ENCODE measurements around the gene SLC7A7.

The SLC7A7 gene

DNA sequence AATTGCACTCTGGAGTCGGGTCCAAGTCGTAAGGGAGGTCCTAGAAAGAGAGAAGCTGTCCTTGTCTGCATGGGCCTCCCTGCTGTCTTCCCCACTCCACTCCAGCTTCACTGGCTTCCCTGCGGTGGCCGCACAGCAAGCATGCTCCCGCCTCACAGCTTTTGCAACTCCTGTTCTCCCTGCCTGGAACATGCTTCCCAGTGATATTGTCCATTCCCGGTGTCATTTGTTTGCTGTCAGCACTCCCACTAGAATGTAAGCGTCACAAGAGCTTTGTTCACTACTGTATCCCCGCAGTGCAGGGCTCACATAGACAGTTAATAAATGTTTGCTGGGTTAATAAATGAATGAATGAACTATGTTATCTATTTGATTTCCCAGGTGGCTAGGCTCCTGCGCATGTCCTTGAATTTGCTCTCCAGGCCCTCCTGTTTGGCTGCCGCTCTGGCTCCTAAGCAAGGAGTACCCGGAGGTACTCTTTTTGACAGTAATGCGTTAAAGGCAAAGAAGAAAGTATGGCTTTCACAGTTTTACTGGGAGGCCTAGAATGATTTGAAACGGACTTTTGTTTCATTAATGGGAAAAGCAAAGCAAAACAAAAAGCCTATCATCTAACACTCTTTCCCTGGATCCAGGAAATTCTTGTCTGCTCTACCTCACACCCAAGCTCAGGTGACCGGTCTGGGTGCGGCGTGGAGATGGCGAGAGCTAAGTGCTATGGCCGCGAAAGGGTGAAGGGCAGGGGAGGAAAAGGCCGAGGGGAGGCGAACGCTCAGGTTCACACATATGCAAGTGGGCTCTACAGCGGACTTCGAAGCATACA lies 6.2 kb upstream of the SLC7A7 start (continued):
- TF ChIP-seq, protein P1, sequence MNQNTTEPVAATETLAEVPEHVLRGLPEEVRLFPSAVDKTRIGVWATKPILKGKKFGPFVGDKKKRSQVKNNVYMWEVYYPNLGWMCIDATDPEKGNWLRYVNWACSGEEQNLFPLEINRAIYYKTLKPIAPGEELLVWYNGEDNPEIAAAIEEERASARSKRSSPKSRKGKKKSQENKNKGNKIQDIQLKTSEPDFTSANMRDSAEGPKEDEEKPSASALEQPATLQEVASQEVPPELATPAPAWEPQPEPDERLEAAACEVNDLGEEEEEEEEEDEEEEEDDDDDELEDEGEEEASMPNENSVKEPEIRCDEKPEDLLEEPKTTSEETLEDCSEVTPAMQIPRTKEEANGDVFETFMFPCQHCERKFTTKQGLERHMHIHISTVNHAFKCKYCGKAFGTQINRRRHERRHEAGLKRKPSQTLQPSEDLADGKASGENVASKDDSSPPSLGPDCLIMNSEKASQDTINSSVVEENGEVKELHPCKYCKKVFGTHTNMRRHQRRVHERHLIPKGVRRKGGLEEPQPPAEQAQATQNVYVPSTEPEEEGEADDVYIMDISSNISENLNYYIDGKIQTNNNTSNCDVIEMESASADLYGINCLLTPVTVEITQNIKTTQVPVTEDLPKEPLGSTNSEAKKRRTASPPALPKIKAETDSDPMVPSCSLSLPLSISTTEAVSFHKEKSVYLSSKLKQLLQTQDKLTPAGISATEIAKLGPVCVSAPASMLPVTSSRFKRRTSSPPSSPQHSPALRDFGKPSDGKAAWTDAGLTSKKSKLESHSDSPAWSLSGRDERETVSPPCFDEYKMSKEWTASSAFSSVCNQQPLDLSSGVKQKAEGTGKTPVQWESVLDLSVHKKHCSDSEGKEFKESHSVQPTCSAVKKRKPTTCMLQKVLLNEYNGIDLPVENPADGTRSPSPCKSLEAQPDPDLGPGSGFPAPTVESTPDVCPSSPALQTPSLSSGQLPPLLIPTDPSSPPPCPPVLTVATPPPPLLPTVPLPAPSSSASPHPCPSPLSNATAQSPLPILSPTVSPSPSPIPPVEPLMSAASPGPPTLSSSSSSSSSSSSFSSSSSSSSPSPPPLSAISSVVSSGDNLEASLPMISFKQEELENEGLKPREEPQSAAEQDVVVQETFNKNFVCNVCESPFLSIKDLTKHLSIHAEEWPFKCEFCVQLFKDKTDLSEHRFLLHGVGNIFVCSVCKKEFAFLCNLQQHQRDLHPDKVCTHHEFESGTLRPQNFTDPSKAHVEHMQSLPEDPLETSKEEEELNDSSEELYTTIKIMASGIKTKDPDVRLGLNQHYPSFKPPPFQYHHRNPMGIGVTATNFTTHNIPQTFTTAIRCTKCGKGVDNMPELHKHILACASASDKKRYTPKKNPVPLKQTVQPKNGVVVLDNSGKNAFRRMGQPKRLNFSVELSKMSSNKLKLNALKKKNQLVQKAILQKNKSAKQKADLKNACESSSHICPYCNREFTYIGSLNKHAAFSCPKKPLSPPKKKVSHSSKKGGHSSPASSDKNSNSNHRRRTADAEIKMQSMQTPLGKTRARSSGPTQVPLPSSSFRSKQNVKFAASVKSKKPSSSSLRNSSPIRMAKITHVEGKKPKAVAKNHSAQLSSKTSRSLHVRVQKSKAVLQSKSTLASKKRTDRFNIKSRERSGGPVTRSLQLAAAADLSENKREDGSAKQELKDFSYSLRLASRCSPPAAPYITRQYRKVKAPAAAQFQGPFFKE (tag by site-specific recombination; IDR thresholded peaks at IDR 0.05; ENCODE audit: borderline replicate concordance): no peak
- TF ChIP-seq, protein P2, sequence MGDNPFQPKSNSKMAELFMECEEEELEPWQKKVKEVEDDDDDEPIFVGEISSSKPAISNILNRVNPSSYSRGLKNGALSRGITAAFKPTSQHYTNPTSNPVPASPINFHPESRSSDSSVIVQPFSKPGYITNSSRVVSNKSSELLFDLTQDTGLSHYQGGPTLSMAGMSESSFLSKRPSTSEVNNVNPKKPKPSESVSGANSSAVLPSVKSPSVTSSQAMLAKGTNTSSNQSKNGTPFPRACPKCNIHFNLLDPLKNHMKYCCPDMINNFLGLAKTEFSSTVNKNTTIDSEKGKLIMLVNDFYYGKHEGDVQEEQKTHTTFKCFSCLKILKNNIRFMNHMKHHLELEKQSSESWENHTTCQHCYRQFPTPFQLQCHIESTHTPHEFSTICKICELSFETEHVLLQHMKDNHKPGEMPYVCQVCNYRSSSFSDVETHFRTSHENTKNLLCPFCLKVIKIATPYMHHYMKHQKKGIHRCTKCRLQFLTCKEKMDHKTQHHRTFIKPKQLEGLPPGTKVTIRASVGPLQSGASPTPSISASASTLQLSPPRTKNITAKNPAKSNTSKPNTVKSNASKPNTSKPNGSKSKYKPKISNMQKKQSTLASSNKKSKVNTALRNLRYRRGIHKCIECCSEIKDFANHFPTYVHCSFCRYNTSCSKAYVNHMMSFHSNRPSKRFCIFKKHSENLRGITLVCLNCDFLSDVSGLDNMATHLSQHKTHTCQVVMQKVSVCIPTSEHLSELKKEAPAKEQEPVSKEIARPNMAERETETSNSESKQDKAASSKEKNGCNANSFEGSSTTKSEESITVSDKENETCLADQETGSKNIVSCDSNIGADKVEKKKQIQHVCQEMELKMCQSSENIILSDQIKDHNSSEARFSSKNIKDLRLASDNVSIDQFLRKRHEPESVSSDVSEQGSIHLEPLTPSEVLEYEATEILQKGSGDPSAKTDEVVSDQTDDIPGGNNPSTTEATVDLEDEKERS (tag by site-specific recombination; IDR thresholded peaks at IDR 0.05): no peak
- TF ChIP-seq ZBTB1 (tag by site-specific recombination; IDR thresholded peaks at IDR 0.05) (no peak), ZNF404 (tag by site-specific recombination; IDR thresholded peaks at IDR 0.05) (no peak), ZNF23 (tag by site-specific recombination; IDR thresholded peaks at IDR 0.05; ENCODE audit: borderline replicate concordance) (no peak), ZNF561 (tag by site-specific recombination; IDR thresholded peaks at IDR 0.05; ENCODE audit: borderline replicate concordance) (no peak), HOXC10 (CRISPR knock-in tag; IDR thresholded peaks at IDR 0.05) (no peak), ZNF473 (tag by site-specific recombination; IDR thresholded peaks at IDR 0.05) (no peak), ZNF623 (tag by site-specific recombination; IDR thresholded peaks at IDR 0.05) (no peak), ZNF549 (tag by site-specific recombination; IDR thresholded peaks at IDR 0.05) (no peak), ZNF155 (tag by site-specific recombination; IDR thresholded peaks at IDR 0.05) (no peak), EGR2 (tag by site-specific recombination; IDR thresholded peaks at IDR 0.05; ENCODE audit: low read depth) (no peak), ZXDB (tag by site-specific recombination; IDR thresholded peaks at IDR 0.05) (no peak), ZNF785 (tag by site-specific recombination; IDR thresholded peaks at IDR 0.05) (no peak), ZNF560 (tag by site-specific recombination; IDR thresholded peaks at IDR 0.05; ENCODE audit: borderline replicate concordance) (no peak), IKZF3 (tag by site-specific recombination; IDR thresholded peaks at IDR 0.05) (0 out of 2 replicates have a peak, but pooled peaks have one; percentile 30), ZNF248 (tag by site-specific recombination; IDR thresholded peaks at IDR 0.05) (no peak), ZBTB7A (tag by site-specific recombination; IDR thresholded peaks at IDR 0.05; ENCODE audit: low read depth) (no peak), TRIM28 (IDR thresholded peaks at IDR 0.05; ENCODE audit: borderline replicate concordance, low read length) (no peak), ZNF354C (tag by site-specific recombination; IDR thresholded peaks at IDR 0.05; ENCODE audit: borderline replicate concordance, low read depth) (no peak)
- TF ChIP-seq, protein P3, sequence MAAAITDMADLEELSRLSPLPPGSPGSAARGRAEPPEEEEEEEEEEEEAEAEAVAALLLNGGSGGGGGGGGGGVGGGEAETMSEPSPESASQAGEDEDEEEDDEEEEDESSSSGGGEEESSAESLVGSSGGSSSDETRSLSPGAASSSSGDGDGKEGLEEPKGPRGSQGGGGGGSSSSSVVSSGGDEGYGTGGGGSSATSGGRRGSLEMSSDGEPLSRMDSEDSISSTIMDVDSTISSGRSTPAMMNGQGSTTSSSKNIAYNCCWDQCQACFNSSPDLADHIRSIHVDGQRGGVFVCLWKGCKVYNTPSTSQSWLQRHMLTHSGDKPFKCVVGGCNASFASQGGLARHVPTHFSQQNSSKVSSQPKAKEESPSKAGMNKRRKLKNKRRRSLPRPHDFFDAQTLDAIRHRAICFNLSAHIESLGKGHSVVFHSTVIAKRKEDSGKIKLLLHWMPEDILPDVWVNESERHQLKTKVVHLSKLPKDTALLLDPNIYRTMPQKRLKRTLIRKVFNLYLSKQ (tag by site-specific recombination; IDR thresholded peaks at IDR 0.05; ENCODE audit: borderline replicate concordance): no peak
